Neuronal stem cell (in vitro differentiated cells): ENCODE data around the gene EEF1AKMT2.
A peak's percentile ranks its signal among the peaks of the same experiment; 100 is the strongest.

ENCODE experiments used
- DNase-seq: peaks from one replicate; pipeline ENCODE4 v3.0.0-alpha.2; 2013; ENCODE audit warnings: low spot score
- H2AFZ ChIP-seq: one replicate; pipeline ENCODE4 v1.6.1; 2013; ENCODE audit warnings: mild to moderate bottlenecking, low read length, inconsistent platforms
- H2AK5ac ChIP-seq: 2 replicates; pipeline ENCODE4 v1.6.1; 2013; ENCODE audit warnings: low read depth, mild to moderate bottlenecking, inconsistent platforms, low read length, moderate library complexity, mixed read lengths
- H2BK120ac ChIP-seq: 2 replicates; pipeline ENCODE4 v1.6.1; 2013; ENCODE audit warnings: low read depth, mild to moderate bottlenecking, inconsistent platforms, low read length, moderate library complexity, mixed read lengths
- H2BK12ac ChIP-seq: one replicate; pipeline ENCODE4 v1.6.1; 2013; ENCODE audit warnings: low read length, inconsistent platforms
- H2BK15ac ChIP-seq: 2 replicates; pipeline ENCODE4 v1.6.1; 2013; ENCODE audit warnings: mild to moderate bottlenecking, low read length, inconsistent platforms, mixed read lengths
- H2BK5ac ChIP-seq: one replicate; pipeline ENCODE4 v1.6.1; 2013; ENCODE audit warnings: inconsistent platforms, mild to moderate bottlenecking, low read length, moderate library complexity
- H3K14ac ChIP-seq: one replicate; pipeline ENCODE4 v1.6.1; 2013; ENCODE audit warnings: low read length, inconsistent platforms
- H3K18ac ChIP-seq: 2 replicates; pipeline ENCODE4 v1.6.1; 2013; ENCODE audit warnings: low read length, inconsistent platforms
- H3K23ac ChIP-seq: 2 replicates; pipeline ENCODE4 v1.6.1; 2013; ENCODE audit warnings: low read depth, mild to moderate bottlenecking, mixed read lengths, low read length, inconsistent platforms; ENCODE audit not compliant: poor library complexity
- H3K27ac ChIP-seq: replicated peaks from 3 replicates; pipeline ENCODE4 v1.5.1; 2013; ENCODE audit warnings: low read length, inconsistent platforms
- H3K27me3 ChIP-seq, 3 experiments: 2 replicates each; pipeline ENCODE4 v1.6.1; 2013; ENCODE audit warnings: low read length in 3 of 3, mild to moderate bottlenecking in 2 of 3, inconsistent platforms in 1 of 3, low read depth in 1 of 3, mixed read lengths in 1 of 3, moderate library complexity in 1 of 3; ENCODE audit not compliant: control insufficient read depth in 3 of 3, insufficient read depth in 3 of 3
- H3K36me3 ChIP-seq, 2 donors: replicated peaks in 1 of 2; 2 replicates each; pipeline ENCODE4 v1.6.1; 2013; ENCODE audit warnings: low read length in 2 of 2; ENCODE audit not compliant: control insufficient read depth in 2 of 2, insufficient read depth in 2 of 2
- H3K4ac ChIP-seq: 2 replicates; pipeline ENCODE4 v1.6.1; 2013; ENCODE audit warnings: inconsistent platforms, mild to moderate bottlenecking, low read length, moderate library complexity
- H3K4me1 ChIP-seq, 2 donors: 1 replicate in 1 of 2; 2 replicates in 1 of 2; pipeline ENCODE4 v1.6.1; 2013; ENCODE audit warnings: low read length in 2 of 2, low read depth in 1 of 2; ENCODE audit not compliant: control insufficient read depth in 2 of 2, insufficient read depth in 1 of 2
- H3K4me2 ChIP-seq: one replicate; pipeline ENCODE4 v1.6.1; 2013; ENCODE audit warnings: mild to moderate bottlenecking, low read length, inconsistent platforms; ENCODE audit not compliant: insufficient read depth, poor library complexity, severe bottlenecking
- H3K4me3 ChIP-seq, 2 donors: 2 replicates each; pipeline ENCODE4 v1.5.1; 2013; ENCODE audit warnings: low read length in 2 of 2, mild to moderate bottlenecking in 2 of 2, inconsistent platforms in 1 of 2, moderate library complexity in 1 of 2
- H3K79me1 ChIP-seq: one replicate; pipeline ENCODE4 v1.6.1; 2013; ENCODE audit warnings: low read depth, mild to moderate bottlenecking, inconsistent platforms, low read length, moderate library complexity
- H3K9ac ChIP-seq: one replicate; pipeline ENCODE4 v1.6.1; 2013; ENCODE audit warnings: mild to moderate bottlenecking, low read depth, low read length, inconsistent platforms; ENCODE audit not compliant: poor library complexity
- H3K9me3 ChIP-seq, 2 donors: replicated peaks in 1 of 2; 2 replicates each; pipeline versions ENCODE3 to v1.6.1; 2013; ENCODE audit warnings: low read length in 2 of 2, mild to moderate bottlenecking in 2 of 2, inconsistent platforms in 1 of 2, low read depth in 1 of 2, mixed read lengths in 1 of 2, moderate library complexity in 1 of 2; ENCODE audit not compliant: control insufficient read depth in 2 of 2, insufficient read depth in 1 of 2
- H4K8ac ChIP-seq: one replicate; pipeline ENCODE4 v1.6.1; 2013; ENCODE audit warnings: low read depth, mild to moderate bottlenecking, inconsistent platforms, low read length, moderate library complexity
- H4K91ac ChIP-seq: one replicate; pipeline ENCODE4 v1.6.1; 2013; ENCODE audit warnings: low read length, low read depth, mild to moderate bottlenecking, inconsistent platforms; ENCODE audit not compliant: poor library complexity
- WGBS, 2 donors: extraction: QIAGEN DNeasy Blood & Tissue Kit; methylation state at CpG; one replicate each; pipeline ENCODE4 v1.1.7; 2013; ENCODE audit warnings: missing lambda C conversion rate in 2 of 2, mixed read lengths in 1 of 2; ENCODE audit not compliant: insufficient read length in 2 of 2, insufficient replicate concordance in 1 of 2; ENCODE audit errors: extremely low coverage in 2 of 2; 5-methylcytosine and 5-hydroxymethylcytosine counted together

The EEF1AKMT2 gene

DNA sequence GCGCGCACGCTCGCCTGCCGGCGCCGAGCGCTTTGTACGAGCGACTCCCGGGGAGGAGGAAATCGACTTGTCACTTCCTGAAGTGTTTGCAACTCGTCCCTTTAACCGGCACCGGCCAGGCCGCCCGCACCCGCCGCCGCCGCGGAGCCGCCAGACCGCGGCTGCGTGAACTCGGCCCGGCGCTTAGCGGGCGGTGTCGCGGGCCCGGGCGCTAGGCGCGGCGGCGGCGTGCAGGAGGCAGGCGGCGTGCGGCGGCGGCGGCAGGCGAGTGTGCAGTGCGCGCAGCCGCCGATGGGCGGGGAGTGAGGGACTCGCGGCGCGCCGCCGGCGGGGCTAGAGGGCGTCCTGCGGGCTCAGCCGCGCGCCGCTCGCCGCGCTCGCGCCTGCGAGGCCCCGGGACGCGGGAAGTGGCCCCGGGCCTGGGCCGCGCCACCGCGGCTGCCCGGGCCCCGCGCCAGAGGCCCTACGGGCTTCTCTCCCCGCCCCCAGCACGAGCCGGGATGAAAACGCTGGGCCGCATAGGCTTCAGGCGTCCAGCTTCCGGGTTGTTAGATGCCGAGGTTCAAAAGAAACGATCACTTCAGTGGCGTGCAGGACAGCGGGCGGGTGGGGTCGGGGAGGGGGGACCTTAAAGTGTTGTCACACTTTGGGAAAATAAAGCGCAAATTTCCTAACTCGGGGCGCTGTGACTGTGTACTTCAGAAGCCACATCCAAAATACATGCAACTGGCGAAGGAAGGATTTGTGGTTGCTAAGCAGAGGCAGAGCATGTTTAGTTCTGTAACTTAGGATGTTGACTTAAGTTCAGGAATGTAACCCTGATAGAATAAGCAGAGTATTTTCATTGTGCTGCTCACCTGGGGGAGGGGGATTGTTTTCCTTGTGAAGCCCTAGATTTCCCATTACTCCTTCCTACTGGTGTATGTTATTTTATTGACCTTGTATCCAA is 47.3 kb downstream of the EEF1AKMT2 start, which contains the start of gene FAM53B:
Gene FAM53B, minus strand, starts transcription at position 277 of the 949 bp plus-strand sequence. CDS start 37,665 bp downstream, outside the sequence.
- Histone ChIP-seq H3K4ac (peak within 1 kb of the TSS; percentile 23), H4K91ac (no peak within 1 kb of the TSS), H3K79me1 (peaks cover under 1% of the 10 kb centered on the region), H2BK15ac (peak within 1 kb of the TSS; percentile 33), H4K8ac (no peak within 1 kb of the TSS), H3K4me2 (peak within 1 kb of the TSS; percentile 98), H3K4me1 (peaks cover 26 to 42% of the 10 kb centered on the region in 2 donors), H3K14ac (peak within 1 kb of the TSS; percentile 76), H3K27ac (peak within 1 kb of the TSS; percentile 44), H3K4me3 (peak within 1 kb of the TSS; percentile 71 to 90), H3K18ac (peak within 1 kb of the TSS; percentile 95), H2AFZ (peak within 1 kb of the TSS; percentile 84), H2BK12ac (no peak within 1 kb of the TSS), H3K23ac (peak within 1 kb of the TSS; percentile 59), H2BK5ac (peak within 1 kb of the TSS; percentile 27), H2BK120ac (peak within 1 kb of the TSS; percentile 67), H2AK5ac (peak within 1 kb of the TSS; percentile 68), H3K36me3 (peaks cover 3 to 11% of the 10 kb centered on the region in 2 donors), H3K27me3 (no peaks in the 10 kb centered on the region), H3K9me3 (no peaks in the 10 kb centered on the region), H3K9ac (peak within 1 kb of the TSS; percentile 84)
- DNase-seq: peak; percentile 74
- WGBS, 2 donors: no CpG with 5 or more reads among the region's 100 CpGs

DNA sequence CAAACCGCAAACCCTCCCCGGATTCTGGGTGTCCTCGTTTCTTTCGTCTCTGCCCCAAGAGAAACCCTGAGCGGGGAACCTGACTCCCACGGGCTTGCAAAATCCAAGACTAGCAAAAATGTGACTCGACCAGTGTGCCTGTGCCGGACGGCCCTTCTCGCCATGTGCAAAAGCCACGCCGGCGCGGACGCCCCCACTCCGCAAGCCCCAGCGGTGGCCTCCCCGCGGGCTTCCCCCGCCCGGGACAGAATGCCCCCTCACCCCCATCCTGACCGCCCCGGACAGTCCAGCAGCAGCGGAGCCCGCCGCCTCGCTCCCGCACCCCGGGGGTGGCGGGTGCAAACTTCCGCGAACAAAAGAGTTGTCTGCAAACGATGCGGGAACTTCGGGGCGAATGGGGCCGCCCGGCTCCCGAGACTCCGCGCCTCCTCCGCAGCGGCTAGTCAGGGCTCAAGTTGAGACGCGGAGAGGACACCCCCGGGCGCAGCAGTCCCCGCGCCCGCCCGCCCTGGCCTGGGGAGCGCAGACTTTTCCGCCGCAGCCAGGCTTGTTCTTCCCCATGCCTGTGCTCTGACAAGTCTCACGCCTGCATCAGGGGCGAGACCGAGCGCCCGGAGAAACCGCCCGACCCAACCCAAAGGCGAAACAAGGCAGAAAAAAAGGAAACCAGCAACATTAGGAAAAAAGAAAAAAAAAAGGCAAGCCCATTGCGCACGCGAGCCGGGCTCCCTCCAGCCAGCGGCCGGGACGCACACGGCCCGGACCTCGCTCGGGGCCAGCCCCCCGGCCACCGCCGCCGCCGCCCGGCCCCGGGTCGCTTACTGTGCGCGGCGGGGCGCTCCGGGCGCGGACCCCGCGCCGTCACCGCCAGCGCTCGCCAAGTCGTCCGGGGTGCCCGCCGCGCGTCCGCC is 48.2 kb downstream of the EEF1AKMT2 start:
- no peak overlapping the region for H3K27ac ChIP-seq
- H3K23ac ChIP-seq: peak overlapping the region; percentile 36
- peak overlapping the region; percentile 33 for H2BK15ac ChIP-seq
- H2BK5ac ChIP-seq: peak overlapping the region; percentile 27
- peak; percentile 35 for DNase-seq
- peak overlapping the region; percentile 23 for H3K4ac ChIP-seq
- H3K4me2 ChIP-seq: peak overlapping the region; percentile 98
- H2BK12ac ChIP-seq: no peak overlapping the region
- no peak overlapping the region for H4K8ac ChIP-seq
- H4K91ac ChIP-seq: no peak overlapping the region
- no CpG with 5 or more reads among the region's 101 CpGs for WGBS, 2 donors
- peaks cover 4% of the 10 kb centered on the region for H3K79me1 ChIP-seq
- H2BK120ac ChIP-seq: peak overlapping the region; percentile 67
- H3K9me3 ChIP-seq: no peaks in the 10 kb centered on the region
- H3K9ac ChIP-seq: peak overlapping the region; percentile 84
- peak overlapping the region; percentile 76 for H3K14ac ChIP-seq
- peak overlapping the region; percentile 84 for H2AFZ ChIP-seq
- peaks cover 30 to 52% of the 10 kb centered on the region in 2 donors for H3K4me1 ChIP-seq
- H2AK5ac ChIP-seq: peak overlapping the region; percentile 68
- no peaks in the 10 kb centered on the region for H3K27me3 ChIP-seq
- peak overlapping the region; percentile 95 for H3K18ac ChIP-seq
- H3K4me3 ChIP-seq: peak overlapping the region; percentile 71 to 90
- peaks cover 3 to 10% of the 10 kb centered on the region in 2 donors for H3K36me3 ChIP-seq

DNA sequence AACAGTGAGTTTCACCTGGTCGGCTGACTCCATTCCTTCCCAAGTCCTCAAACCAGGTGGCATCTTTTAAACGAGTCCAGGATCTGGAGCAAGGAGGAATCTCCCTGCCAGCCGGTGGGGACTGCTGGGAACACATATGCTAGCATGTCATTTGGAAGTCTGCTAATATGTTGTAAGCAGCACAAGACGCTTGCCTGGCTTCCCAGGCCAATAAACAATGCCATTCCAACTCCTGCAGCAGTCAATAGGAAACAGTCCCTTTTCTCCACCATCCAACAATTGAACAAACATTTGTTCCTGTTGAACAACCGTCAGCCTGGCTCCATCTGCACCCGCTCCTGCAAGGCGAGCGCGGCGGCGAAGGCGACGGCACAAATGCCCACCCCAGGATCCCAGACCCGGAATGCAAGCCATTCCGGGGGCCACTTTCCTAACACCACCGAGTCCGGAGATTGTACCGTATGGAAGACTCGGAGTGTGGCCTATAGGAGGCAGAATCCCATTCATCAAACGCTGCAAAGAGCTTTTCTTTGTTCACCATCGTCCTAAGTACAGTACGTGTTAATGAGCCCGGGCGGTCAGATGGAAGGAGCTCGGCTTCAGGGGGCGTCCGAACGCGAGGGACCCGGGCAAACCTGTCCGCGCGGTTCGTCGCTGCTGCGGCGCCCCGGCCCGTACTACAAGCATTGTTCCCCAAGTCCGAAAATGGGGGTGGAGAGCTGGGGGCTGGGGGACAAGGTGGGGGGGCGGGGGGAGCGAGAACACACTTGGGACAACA is 49.1 kb downstream of the EEF1AKMT2 start:
- Histone ChIP-seq H2BK12ac (no peak overlapping the region), H3K18ac (peak overlapping the region; percentile 95), H3K36me3 (peaks cover 0 to 2% of the 10 kb centered on the region in 2 donors), H3K23ac (peak overlapping the region; percentile 89), H3K27me3 (no peaks in the 10 kb centered on the region), H2BK15ac (no peak overlapping the region), H2AFZ (peak overlapping the region; percentile 84), H3K4me2 (peak overlapping the region; percentile 98), H2AK5ac (peak overlapping the region; percentile 68), H3K4me3 (peak overlapping the region; percentile 71 to 90), H3K9me3 (no peaks in the 10 kb centered on the region), H2BK5ac (peak overlapping the region; percentile 27), H4K8ac (no peak overlapping the region), H4K91ac (no peak overlapping the region), H3K79me1 (peaks cover 7% of the 10 kb centered on the region), H3K27ac (no peak overlapping the region), H3K9ac (peak overlapping the region; percentile 84), H3K4me1 (peaks cover 32 to 56% of the 10 kb centered on the region in 2 donors), H3K4ac (no peak overlapping the region), H3K14ac (peak overlapping the region; percentile 76), H2BK120ac (peak overlapping the region; percentile 67)
- WGBS, 2 donors: no CpG with 5 or more reads among the region's 42 CpGs
- DNase-seq: no peak
